GDM1 (cell line): ENCODE measurements around the gene ADD3.
A peak's percentile ranks its signal among the peaks of the same experiment; 100 is the strongest.

Experiments
- DNase-seq: peaks from one replicate; lab custom pipeline; 2025; lab: John Stamatoyannopoulos, UW

Gene ADD3

DNA sequence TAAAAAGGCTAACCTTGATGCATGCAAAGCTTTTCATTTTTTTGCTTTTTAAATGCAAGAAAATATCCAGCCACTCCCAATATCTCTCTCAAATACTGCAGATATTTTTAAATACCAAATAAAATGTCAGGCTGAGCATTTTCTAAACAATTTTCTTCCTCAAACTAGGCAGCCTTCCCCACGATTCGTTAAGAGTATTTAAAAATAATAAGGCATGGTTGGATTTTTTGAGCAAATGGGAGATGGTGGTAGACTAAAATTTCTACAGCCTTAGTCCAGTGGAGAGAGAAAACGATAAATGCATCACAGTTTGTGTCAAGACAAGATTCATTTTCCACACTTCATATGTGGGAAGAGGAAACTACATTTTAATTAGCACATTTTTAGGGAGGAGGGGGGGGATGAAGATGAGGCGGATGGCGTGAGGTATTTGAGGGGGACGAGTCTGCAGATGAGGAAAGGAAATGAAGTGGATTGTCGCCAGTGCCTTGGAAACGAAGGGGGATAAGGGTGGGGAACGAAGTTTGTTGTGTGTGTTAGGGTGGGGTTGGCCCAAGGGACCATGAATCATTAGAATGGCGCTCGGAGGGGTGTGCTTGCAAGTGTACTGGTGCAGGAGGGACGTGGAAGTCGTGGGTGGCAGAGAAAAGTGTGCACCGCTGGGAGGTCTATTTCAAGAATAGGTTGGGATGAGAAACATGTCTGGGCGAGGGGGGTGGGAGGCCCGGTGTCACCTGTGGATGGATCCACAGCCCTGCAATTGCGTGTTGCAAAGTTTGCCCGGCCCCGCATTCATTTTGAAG, 1.2 kb upstream of the ADD3 start:
- no peak for DNase-seq

DNA sequence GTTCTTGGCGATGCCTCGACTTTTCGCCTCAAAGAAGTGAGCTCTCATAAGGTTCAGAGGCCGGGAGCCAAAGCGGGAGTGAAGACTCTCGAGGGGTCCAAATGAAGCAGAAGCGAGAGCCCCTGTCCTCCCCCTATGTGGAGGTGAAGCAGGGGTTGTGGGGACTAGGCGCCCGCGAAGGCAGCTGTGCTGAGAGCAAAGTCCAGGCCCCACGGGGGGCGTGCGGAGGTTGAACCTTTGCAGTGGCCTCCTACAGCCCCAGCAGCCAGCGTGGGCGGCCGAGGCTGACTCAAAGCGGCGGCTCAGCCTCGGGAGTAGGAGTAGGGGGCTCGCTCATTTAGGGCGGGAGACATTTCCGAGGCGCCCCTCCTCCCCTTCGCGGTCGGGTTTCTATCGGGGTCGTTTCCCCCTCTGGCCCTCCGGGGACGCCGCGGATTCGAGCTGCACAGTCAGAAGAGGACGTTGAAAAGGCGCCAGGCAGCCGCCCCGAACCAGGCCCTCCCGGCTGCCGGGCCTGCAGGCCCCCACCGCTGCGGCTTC, 553 bp upstream of the ADD3 start:
- DNase-seq, result no peak

DNA sequence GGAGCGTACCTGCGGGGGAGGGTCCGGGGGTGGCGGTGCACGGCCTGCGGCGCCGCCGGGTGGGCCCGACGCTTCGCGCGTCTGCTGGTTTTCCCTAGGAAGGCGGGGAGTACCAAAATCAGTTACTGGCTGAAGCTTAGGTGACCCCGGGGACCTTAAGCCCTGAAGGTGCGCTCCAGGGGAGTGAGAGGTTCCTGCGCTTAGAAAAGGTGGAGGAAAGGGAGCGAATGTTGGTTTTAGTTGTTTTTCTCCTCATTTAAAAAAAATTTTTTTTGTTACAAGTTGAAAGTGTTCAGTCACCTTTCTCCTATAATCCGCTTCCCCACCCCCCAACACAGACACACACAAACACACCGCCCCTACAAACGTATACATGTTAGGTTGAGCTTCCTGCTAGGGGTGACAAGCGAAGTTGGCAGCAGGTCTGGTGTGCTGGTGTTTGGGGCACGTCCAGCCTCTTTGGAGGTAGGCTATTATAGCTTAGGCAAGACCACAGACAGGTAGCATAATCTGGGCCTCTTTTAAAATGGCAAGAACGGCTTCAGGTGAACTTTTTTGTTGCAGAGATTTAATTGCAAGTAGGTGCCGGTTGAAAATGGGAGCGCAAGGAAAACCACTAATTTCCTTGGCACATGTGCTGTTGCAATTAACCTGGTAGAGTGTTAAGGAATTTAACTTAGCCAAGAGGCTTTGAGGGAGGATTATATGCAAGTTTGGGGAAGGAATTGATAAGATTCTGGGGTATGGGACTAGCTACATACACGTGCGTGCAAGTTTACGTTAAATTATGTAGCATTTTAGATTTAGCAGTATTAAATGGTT, 945 bp downstream of the ADD3 start:
- peak; percentile 20 for DNase-seq

GRCh38 chr10:110009736-110010475, 2.1 kb downstream of the ADD3 start:
- DNase-seq, result no peak

DNA sequence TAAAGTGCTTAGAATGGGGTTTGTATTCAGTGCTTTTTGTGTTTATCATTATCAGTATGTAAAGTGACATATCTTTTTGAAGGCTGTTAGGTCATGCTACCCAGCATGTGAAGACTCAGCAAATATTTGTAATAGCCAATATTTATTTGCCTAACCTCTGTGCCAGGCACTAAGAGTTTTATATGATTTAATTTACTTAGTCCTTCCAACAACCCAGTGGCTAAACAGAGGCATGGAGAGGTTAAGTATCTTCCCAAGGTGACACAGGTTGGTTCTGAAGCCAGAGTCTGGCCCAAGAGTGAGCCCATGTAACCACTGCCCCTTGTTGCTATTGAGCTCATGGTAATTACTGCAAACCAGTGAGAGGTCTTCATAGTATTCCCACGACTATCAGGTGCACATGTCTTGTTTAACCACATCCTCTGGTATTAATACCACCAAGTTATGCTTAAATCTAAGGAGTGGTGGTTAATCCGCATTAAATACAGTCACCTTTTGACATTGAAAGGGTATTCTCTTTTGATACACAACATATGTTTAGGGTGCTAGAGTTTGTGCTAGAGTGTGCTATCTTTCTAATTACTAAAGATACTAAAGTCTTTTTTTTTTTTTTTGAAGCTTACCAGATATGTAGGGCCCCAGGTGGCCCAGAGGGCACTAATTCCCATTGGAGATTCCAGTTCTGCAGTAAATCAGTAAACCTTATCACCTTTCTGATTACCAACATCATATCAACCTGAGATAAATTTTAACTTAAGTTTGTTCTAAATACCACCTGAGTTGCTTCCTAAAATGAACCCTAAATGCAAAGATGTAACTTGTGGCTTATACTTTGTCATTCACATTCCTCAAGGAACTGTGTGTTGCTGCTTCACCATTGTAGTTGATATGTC, 2.9 kb downstream of the ADD3 start:
- DNase-seq, result no peak

DNA sequence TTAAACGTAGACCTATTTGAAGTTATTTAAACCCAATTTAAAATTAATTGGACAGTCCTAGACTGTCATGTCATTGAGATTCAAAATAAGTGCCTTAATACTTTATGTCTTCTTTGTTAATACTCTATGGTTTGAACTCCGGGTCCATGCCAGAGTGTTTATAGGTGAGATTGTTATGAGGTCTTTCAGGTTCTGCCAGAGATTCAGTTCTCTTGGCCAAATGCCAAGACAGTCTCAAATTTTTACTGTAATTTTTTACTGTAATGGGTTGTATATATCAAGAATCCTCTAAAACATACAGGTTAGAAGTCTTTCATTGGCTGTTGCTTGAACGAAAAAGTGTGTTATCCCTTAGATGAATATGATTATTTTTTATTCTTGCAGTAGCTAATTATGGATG, 3.9 kb downstream of the ADD3 start:
- no peak for DNase-seq

DNA sequence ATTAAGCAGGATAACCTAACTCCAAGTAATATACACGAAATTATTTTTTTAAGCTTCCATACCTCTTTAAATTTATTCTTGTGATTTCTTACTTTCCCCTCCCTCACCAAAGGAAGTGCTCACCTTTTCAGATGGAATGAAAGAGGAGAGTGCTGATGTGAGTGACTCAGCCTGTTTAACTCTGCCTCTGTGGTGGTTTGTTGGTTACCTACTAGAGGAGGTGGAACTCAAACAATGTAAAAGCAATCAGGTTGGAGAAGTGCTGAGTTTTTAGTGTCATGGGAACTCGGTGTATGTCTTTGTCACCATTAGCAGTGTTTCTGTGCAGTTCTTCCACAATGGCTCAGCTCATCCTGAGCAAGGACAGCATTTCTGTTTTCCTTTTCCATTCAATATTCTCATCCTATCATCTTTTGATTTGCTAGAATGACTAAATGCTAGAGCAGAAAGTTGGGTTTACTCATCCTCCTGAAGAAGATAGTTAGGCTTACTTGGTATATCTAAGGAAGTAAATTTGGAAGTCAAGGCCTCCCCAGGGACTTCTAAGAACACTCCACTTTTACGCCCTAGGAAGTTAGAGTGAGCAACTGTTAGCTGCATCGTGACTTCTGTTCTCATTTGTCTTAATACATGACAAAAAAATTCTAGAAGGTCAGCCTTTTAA, 6.0 kb downstream of the ADD3 start:
- DNase-seq, result no peak

DNA sequence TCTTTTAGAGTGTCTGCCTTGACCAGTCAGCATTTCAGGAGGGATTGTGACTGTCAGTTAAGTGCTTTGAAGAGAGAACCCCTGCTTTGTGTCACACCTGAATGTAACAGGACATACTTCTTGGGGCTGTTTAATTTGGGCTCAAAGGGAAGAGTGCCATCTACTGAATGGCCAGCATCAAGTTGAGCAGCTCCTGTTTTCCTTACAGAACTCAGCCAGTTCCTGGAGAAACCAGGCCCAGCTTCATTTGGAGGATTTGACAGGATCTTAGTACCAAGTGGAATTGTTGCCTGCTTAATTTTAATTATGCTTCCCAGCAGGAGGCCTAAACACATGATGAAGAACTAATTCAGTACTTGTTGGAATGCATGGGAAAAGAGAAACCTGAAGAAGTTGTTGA, 8.3 kb downstream of the ADD3 start:
- DNase-seq, result no peak

DNA sequence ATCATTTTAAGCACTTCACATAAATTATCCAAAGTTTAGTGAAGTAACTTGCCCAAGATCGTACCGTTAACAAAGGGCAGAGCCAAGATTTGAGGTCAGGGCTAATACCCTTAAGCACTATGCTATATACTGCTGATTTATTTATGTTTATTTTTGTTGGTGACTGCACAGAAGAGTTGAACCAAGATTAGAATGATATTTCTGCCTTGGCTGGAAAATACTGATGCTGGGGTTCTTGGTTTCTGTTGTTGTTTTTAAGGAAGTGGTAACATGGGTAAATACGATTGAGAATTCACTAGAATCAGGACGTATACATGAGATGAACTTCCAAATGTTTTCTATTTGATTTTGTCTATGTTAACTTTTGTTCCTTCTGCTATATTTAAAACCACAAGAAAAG, 9.3 kb downstream of the ADD3 start:
- DNase-seq, result no peak

DNA sequence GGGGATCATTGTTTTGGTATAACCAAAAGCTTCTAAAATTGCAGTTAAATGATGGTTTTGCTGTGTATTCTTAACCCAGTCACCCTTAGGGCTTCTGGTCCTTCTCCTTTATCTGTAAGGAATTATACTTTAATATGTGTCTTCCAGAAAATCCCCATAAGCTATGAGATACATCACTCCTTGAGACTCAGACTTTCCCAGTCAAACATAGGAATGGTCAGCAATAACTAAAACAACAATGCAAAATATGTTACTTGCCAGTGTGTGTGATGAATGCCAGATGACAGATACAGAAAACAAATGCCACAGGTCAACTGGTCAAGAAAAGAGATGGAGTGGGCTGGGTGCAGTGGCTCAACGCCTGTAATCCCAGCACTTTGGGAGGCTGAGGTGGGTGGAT, 10.1 kb downstream of the ADD3 start:
- no peak for DNase-seq

DNA sequence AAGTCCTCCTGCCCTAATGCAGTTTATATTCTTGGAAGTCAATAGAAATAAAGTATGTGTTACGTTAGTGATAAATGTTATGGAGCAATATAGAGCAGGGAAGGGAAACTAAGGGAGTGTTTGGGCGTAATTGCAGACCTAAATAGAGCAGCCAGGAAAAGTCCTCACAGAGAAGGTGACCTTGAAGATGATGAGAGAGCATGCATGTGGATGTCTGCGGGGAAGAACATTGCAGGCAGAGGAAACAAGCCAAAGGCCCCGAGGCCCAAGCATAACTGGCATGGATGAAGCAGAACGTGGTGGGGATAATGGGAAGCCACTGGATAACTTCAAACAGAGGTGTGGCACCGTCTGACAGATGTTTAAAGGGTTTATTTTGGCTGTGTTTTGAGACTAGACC, 12.5 kb downstream of the ADD3 start:
- DNase-seq, result no peak

- no peak for DNase-seq
These were observed 15.1 kb downstream of the ADD3 start for GRCh38 chr10:110022716-110023504.

- no peak for DNase-seq
These were observed 16.1 kb downstream of the ADD3 start for GRCh38 chr10:110023785-110024465.

- DNase-seq, result no peak
These were observed 21.7 kb downstream of the ADD3 start for GRCh38 chr10:110029450-110029849.

GRCh38 chr10:110032801-110033700, 25.3 kb downstream of the ADD3 start:
- DNase-seq, result no peak

DNA sequence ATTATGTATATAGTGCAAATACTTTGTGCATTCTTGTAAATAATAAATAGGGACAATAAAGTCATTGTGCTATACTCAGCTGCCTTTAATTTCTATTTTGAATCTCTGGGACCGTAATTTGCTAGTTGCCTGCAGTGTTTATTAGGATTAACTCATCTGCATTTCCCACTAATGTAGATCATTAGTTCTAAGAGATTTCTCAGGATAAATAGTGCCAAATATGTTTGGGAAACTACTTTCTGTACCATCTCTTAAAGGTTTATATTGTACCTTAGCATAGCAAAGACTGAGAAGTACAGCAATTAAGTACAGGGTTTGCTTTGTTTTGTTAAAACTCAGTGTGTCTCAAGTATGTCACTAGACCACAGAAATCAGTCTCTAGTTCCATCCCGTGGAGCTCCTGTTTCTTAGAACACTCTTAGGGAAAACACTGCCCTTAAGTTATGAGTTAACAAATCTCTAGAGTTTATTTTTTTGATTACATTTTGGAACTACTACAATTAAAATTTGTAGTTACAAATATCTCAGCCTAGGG, 26.0 kb downstream of the ADD3 start:
- no peak for DNase-seq

GRCh38 chr10:110034596-110034995, 26.8 kb downstream of the ADD3 start:
- DNase-seq, result no peak
